ENCODE results near the gene TMEM260. TPM values are rescaled to one million over a fixed set of nuclear protein-coding genes. Genes with fewer than 3 reads are reported as not detected.

Gene TMEM260
- total RNA-seq, 5 donors from 2014 or later (not counting 1 experiment from before 2014, with no cell fraction given): 24.4 to 31.8 (median 27.0) TPM

GRCh38 chr14:56570295-56570694 is 9.3 kb upstream of the TMEM260 start:
- DNase-seq (no peak), ATAC-seq (replicated peaks in 1 of 4) (no peak)
- H3K27ac Mint-ChIP-seq: no peak overlapping the region
- H3K4me1 Mint-ChIP-seq: no peaks in the 10 kb centered on the region
- ChIA-PET CTCF (interaction anchor here in 1 of 2 donors (0.7 kb wide), 1 partner anchor 36 kb away, joined by 4 read pairs; no protein-coding TSS in a partner anchor), POLR2A (no interaction called here)
- H3K9me3 ChIP-seq: no peaks in the 10 kb centered on the region
- peaks cover 2 to 13% of the 10 kb centered on the region in 2 experiments for H3K27me3 ChIP-seq (replicated peaks in 1 of 2; ENCODE audit: control insufficient read depth in 2 of 2, extremely low read depth in 1 of 2, insufficient read depth in 2 of 2, low read length in 1 of 2)
- H3K4me3 ChIP-seq (ENCODE audit: control insufficient read depth in 1 of 2, extremely low read depth in 1 of 2, low read length in 1 of 2): no peak overlapping the region
- H3K9me3 Mint-ChIP-seq: no peaks in the 10 kb centered on the region
- H3K36me3 ChIP-seq (ENCODE audit: control insufficient read depth in 2 of 2, extremely low read depth in 1 of 2, insufficient read depth in 1 of 2, low read length in 1 of 2): no peaks in the 10 kb centered on the region
- H3K27me3 Mint-ChIP-seq: peaks cover 23 to 30% of the 10 kb centered on the region in 2 donors
- no peak overlapping the region for H3K27ac ChIP-seq (ENCODE audit: low read length)
- no peaks in the 10 kb centered on the region for H3K4me1 ChIP-seq (ENCODE audit: control insufficient read depth in 1 of 2, extremely low read depth in 1 of 2, insufficient read depth in 2 of 2, low read length in 2 of 2)
- H3K36me3 Mint-ChIP-seq: no peaks in the 10 kb centered on the region
- WGBS (ENCODE audit: insufficient coverage): no CpG with 5 or more reads among the region's 1 CpG
- no peak overlapping the region for H3K4me3 Mint-ChIP-seq

GRCh38 chr14:56580221-56580711 is 668 bp downstream of the TMEM260 start:
- peak overlapping the region; percentile 92 to 97 (median 94) for H3K4me3 Mint-ChIP-seq
- no peak for ATAC-seq (replicated peaks in 1 of 4)
- H3K27me3 Mint-ChIP-seq: no peaks in the 10 kb centered on the region
- H3K27me3 ChIP-seq (replicated peaks in 1 of 2; ENCODE audit: control insufficient read depth in 2 of 2, extremely low read depth in 1 of 2, insufficient read depth in 2 of 2, low read length in 1 of 2): no peaks in the 10 kb centered on the region
- peaks cover 6% of the 10 kb centered on the region for H3K36me3 Mint-ChIP-seq
- peak overlapping the region; percentile 77 for H3K27ac ChIP-seq (ENCODE audit: low read length)
- H3K4me3 ChIP-seq (ENCODE audit: control insufficient read depth in 1 of 2, extremely low read depth in 1 of 2, low read length in 1 of 2): peak overlapping the region; percentile 80 to 93
- ChIA-PET CTCF (interaction anchor here (0.6 to 1.8 kb wide), 8 partner anchors 8 to 1529 kb away, joined by 3 to 9 read pairs (median 4); partner anchors contain the start of genes AP5M1 (in 1 of the 2), EXOC5 (in 1 of the 2), NAA30 (in 1 of the 2) and PELI2 (in 1 of the 2)), POLR2A (interaction anchor here in 1 of 2 donors (1.0 kb wide), 2 partner anchors 26 to 689 kb away, joined by 4 to 6 read pairs; partner anchors contain the start of genes AP5M1 and EXOC5)
- H3K9me3 Mint-ChIP-seq: no peaks in the 10 kb centered on the region
- peak overlapping the region; percentile 91 to 92 for H3K27ac Mint-ChIP-seq
- peaks cover 0 to under 1% of the 10 kb centered on the region in 2 donors for H3K36me3 ChIP-seq (ENCODE audit: control insufficient read depth in 2 of 2, extremely low read depth in 1 of 2, insufficient read depth in 1 of 2, low read length in 1 of 2)
- peaks cover 13 to 18% of the 10 kb centered on the region in 2 experiments for H3K4me1 ChIP-seq (ENCODE audit: control insufficient read depth in 1 of 2, extremely low read depth in 1 of 2, insufficient read depth in 2 of 2, low read length in 2 of 2)
- H3K9me3 ChIP-seq: no peaks in the 10 kb centered on the region
- H3K4me1 Mint-ChIP-seq: peaks cover 45 to 54% (median 52%) of the 10 kb centered on the region in 3 donors
- WGBS (ENCODE audit: insufficient coverage): 0% methylated on average over 1 of the region's 10 CpGs
- DNase-seq: no peak

GRCh38 chr14:56581041-56581727 is 1.6 kb downstream of the TMEM260 start:
- peaks cover 0 to 10% of the 10 kb centered on the region in 2 donors for H3K36me3 ChIP-seq (ENCODE audit: control insufficient read depth in 2 of 2, extremely low read depth in 1 of 2, insufficient read depth in 1 of 2, low read length in 1 of 2)
- DNase-seq (no peak), ATAC-seq (replicated peaks in 1 of 4) (no peak)
- H3K4me1 ChIP-seq (ENCODE audit: control insufficient read depth in 1 of 2, extremely low read depth in 1 of 2, insufficient read depth in 2 of 2, low read length in 2 of 2): peaks cover 13 to 18% of the 10 kb centered on the region in 2 experiments
- 100% methylated on average over 1 of the region's 6 CpGs for WGBS (ENCODE audit: insufficient coverage)
- ChIA-PET POLR2A (interaction anchor here in 1 of 2 donors (0.5 kb wide), 1 partner anchor 686 kb away, joined by 6 read pairs; no protein-coding TSS in a partner anchor), CTCF (interaction anchor here in 1 of 2 donors (1.2 kb wide), 1 partner anchor 463 kb away, joined by 3 read pairs; the partner anchor contains the start of gene PELI2)
- H3K4me3 ChIP-seq (ENCODE audit: control insufficient read depth in 1 of 2, extremely low read depth in 1 of 2, low read length in 1 of 2): peak overlapping the region; percentile 80 to 93
- Mint-ChIP-seq H3K36me3 (peaks cover 11% of the 10 kb centered on the region), H3K27me3 (no peaks in the 10 kb centered on the region), H3K4me3 (peak overlapping the region; percentile 92 to 97 (median 94)), H3K9me3 (no peaks in the 10 kb centered on the region), H3K4me1 (peaks cover 48 to 59% (median 52%) of the 10 kb centered on the region in 3 donors), H3K27ac (peak overlapping the region in 1 of 2 donors; percentile 1)
- H3K27ac ChIP-seq (ENCODE audit: low read length): no peak overlapping the region
- no peaks in the 10 kb centered on the region for H3K9me3 ChIP-seq
- H3K27me3 ChIP-seq (replicated peaks in 1 of 2; ENCODE audit: control insufficient read depth in 2 of 2, extremely low read depth in 1 of 2, insufficient read depth in 2 of 2, low read length in 1 of 2): no peaks in the 10 kb centered on the region

- peaks cover 28% of the 10 kb centered on the region for H3K36me3 Mint-ChIP-seq
- WGBS (ENCODE audit: insufficient coverage): 74% methylated on average over 3 of the region's 7 CpGs
- H3K9me3 Mint-ChIP-seq: no peaks in the 10 kb centered on the region
- peaks cover 44 to 49% (median 45%) of the 10 kb centered on the region in 3 donors for H3K4me1 Mint-ChIP-seq
- H3K4me3 ChIP-seq (ENCODE audit: control insufficient read depth in 1 of 2, extremely low read depth in 1 of 2, low read length in 1 of 2): no peak overlapping the region
- no peak for DNase-seq
- peaks cover 0 to 20% of the 10 kb centered on the region in 2 donors for H3K36me3 ChIP-seq (ENCODE audit: control insufficient read depth in 2 of 2, extremely low read depth in 1 of 2, insufficient read depth in 1 of 2, low read length in 1 of 2)
- H3K9me3 ChIP-seq: no peaks in the 10 kb centered on the region
- H3K27me3 ChIP-seq (replicated peaks in 1 of 2; ENCODE audit: control insufficient read depth in 2 of 2, extremely low read depth in 1 of 2, insufficient read depth in 2 of 2, low read length in 1 of 2): no peaks in the 10 kb centered on the region
- H3K4me1 ChIP-seq (ENCODE audit: control insufficient read depth in 1 of 2, extremely low read depth in 1 of 2, insufficient read depth in 2 of 2, low read length in 2 of 2): peaks cover 12 to 15% of the 10 kb centered on the region in 2 experiments
- H3K27me3 Mint-ChIP-seq: no peaks in the 10 kb centered on the region
- H3K27ac ChIP-seq (ENCODE audit: low read length): no peak overlapping the region
- H3K4me3 Mint-ChIP-seq: no peak overlapping the region
- CTCF ChIA-PET: interaction anchor here in 1 of 2 donors (0.7 kb wide), 1 partner anchor 1483 kb away, joined by 3 read pairs; no protein-coding TSS in a partner anchor
- ATAC-seq (replicated peaks in 1 of 4): no peak
- H3K27ac Mint-ChIP-seq: no peak overlapping the region
- POLR2A ChIA-PET: no interaction called here
These were observed 6.0 kb downstream of the TMEM260 start for GRCh38 chr14:56585461-56586084.

GRCh38 chr14:56587701-56588100 is 8.1 kb downstream of the TMEM260 start:
- H3K27ac ChIP-seq (ENCODE audit: low read length): no peak overlapping the region
- WGBS (ENCODE audit: insufficient coverage): no CpG with 5 or more reads among the region's 1 CpG
- no peaks in the 10 kb centered on the region for H3K9me3 ChIP-seq
- DNase-seq (no peak), ATAC-seq (replicated peaks in 1 of 4) (no peak)
- peaks cover 0 to 24% of the 10 kb centered on the region in 2 donors for H3K36me3 ChIP-seq (ENCODE audit: control insufficient read depth in 2 of 2, extremely low read depth in 1 of 2, insufficient read depth in 1 of 2, low read length in 1 of 2)
- Mint-ChIP-seq H3K4me1 (peaks cover 25 to 31% (median 26%) of the 10 kb centered on the region in 3 donors), H3K9me3 (no peaks in the 10 kb centered on the region), H3K36me3 (peaks cover 24% of the 10 kb centered on the region), H3K27me3 (no peaks in the 10 kb centered on the region), H3K4me3 (no peak overlapping the region), H3K27ac (no peak overlapping the region)
- no peak overlapping the region for H3K4me3 ChIP-seq (ENCODE audit: control insufficient read depth in 1 of 2, extremely low read depth in 1 of 2, low read length in 1 of 2)
- no peaks in the 10 kb centered on the region for H3K27me3 ChIP-seq (replicated peaks in 1 of 2; ENCODE audit: control insufficient read depth in 2 of 2, extremely low read depth in 1 of 2, insufficient read depth in 2 of 2, low read length in 1 of 2)
- CTCF ChIA-PET: interaction anchor here in 1 of 2 donors (0.9 kb wide), 1 partner anchor 8 kb away, joined by 4 read pairs; the partner anchor contains the start of gene TMEM260
- no peaks in the 10 kb centered on the region for H3K4me1 ChIP-seq (ENCODE audit: control insufficient read depth in 1 of 2, extremely low read depth in 1 of 2, insufficient read depth in 2 of 2, low read length in 2 of 2)
- POLR2A ChIA-PET: no interaction called here

GRCh38 chr14:56590535-56590960 is 10.9 kb downstream of the TMEM260 start:
- no peak for ATAC-seq (replicated peaks in 1 of 4)
- no peaks in the 10 kb centered on the region for H3K27me3 ChIP-seq (replicated peaks in 1 of 2; ENCODE audit: control insufficient read depth in 2 of 2, extremely low read depth in 1 of 2, insufficient read depth in 2 of 2, low read length in 1 of 2)
- DNase-seq: no peak
- no peaks in the 10 kb centered on the region for H3K9me3 Mint-ChIP-seq
- H3K27ac Mint-ChIP-seq: no peak overlapping the region
- no peaks in the 10 kb centered on the region for H3K4me1 ChIP-seq (ENCODE audit: control insufficient read depth in 1 of 2, extremely low read depth in 1 of 2, insufficient read depth in 2 of 2, low read length in 2 of 2)
- H3K4me1 Mint-ChIP-seq: peaks cover 4 to 9% (median 5%) of the 10 kb centered on the region in 3 donors
- no peak overlapping the region for H3K4me3 ChIP-seq (ENCODE audit: control insufficient read depth in 1 of 2, extremely low read depth in 1 of 2, low read length in 1 of 2)
- H3K27me3 Mint-ChIP-seq: no peaks in the 10 kb centered on the region
- H3K36me3 ChIP-seq (ENCODE audit: control insufficient read depth in 2 of 2, extremely low read depth in 1 of 2, insufficient read depth in 1 of 2, low read length in 1 of 2): peaks cover 0 to 29% of the 10 kb centered on the region in 2 donors
- H3K36me3 Mint-ChIP-seq: peaks cover 38% of the 10 kb centered on the region
- ChIA-PET CTCF (interaction anchor here in 1 of 2 donors (0.7 to 1.1 kb wide), 2 partner anchors 16 to 704 kb away, joined by 3 read pairs; no protein-coding TSS in a partner anchor), POLR2A (interaction anchor here (0.6 to 0.7 kb wide), 4 partner anchors 116 to 1004 kb away, joined by 3 to 5 read pairs (median 3); no protein-coding TSS in a partner anchor)
- H3K9me3 ChIP-seq: no peaks in the 10 kb centered on the region
- no peak overlapping the region for H3K27ac ChIP-seq (ENCODE audit: low read length)
- no CpG with 5 or more reads among the region's 5 CpGs for WGBS (ENCODE audit: insufficient coverage)
- no peak overlapping the region for H3K4me3 Mint-ChIP-seq
